HG02970 (cell line): ENCODE results near the gene SLC39A8.
"Not testable (repeated sequence)": the region's sequence is repeated elsewhere in the genome, so short reads cannot be mapped to it uniquely, and the experiment has no call there.

Experiments used
- ATAC-seq: cut with Tn5 transposase; IDR thresholded peaks from one replicate; pipeline ENCODE4 v1.9.1; 2021; ENCODE audit warnings: mild to moderate bottlenecking, moderate library complexity, moderate number of reproducible peaks; ENCODE audit not compliant: unreplicated experiment, low FRiP score

The SLC39A8 gene

GRCh38 chr4:102308032-102308799 is 37.1 kb downstream of the SLC39A8 start:
- no peak for ATAC-seq

GRCh38 chr4:102305666-102306065 is 39.6 kb downstream of the SLC39A8 start:
- ATAC-seq, result no peak

GRCh38 chr4:102302762-102303161 is 42.5 kb downstream of the SLC39A8 start:
- ATAC-seq, result no peak

GRCh38 chr4:102301167-102301566 is 44.1 kb downstream of the SLC39A8 start:
- no peak for ATAC-seq

GRCh38 chr4:102299354-102300107 is 45.8 kb downstream of the SLC39A8 start:
- no peak for ATAC-seq

- ATAC-seq, result no peak
These were observed 46.6 kb downstream of the SLC39A8 start for GRCh38 chr4:102298716-102299115.

GRCh38 chr4:102295153-102295862 is 50.0 kb downstream of the SLC39A8 start:
- no peak for ATAC-seq

GRCh38 chr4:102288497-102288896 is 56.8 kb downstream of the SLC39A8 start:
- no peak for ATAC-seq

GRCh38 chr4:102285831-102286230 is 59.5 kb downstream of the SLC39A8 start:
- ATAC-seq, result no peak

GRCh38 chr4:102281171-102281839 is 64.0 kb downstream of the SLC39A8 start:
- ATAC-seq, result no peak

- ATAC-seq, result not testable (repeated sequence)
These were observed 72.0 kb downstream of the SLC39A8 start for GRCh38 chr4:102273317-102273716.

- no peak for ATAC-seq
These were observed 73.0 kb downstream of the SLC39A8 start for GRCh38 chr4:102272318-102272717.

- ATAC-seq, result no peak
These were observed 76.9 kb downstream of the SLC39A8 start for GRCh38 chr4:102268355-102268754.

GRCh38 chr4:102263024-102263787 is 82.1 kb downstream of the SLC39A8 start:
- no peak for ATAC-seq

- no peak for ATAC-seq
These were observed 85.6 kb downstream of the SLC39A8 start for GRCh38 chr4:102259702-102260101.

- ATAC-seq, result no peak
These were observed 86.2 kb downstream of the SLC39A8 start for GRCh38 chr4:102259081-102259480.

GRCh38 chr4:102256321-102256720 is 89.0 kb downstream of the SLC39A8 start:
- ATAC-seq, result no peak

GRCh38 chr4:102253860-102254259 is 91.4 kb downstream of the SLC39A8 start:
- no peak for ATAC-seq

GRCh38 chr4:102252171-102252570 is 93.1 kb downstream of the SLC39A8 start:
- ATAC-seq, result no peak

- no peak for ATAC-seq
These were observed 94.9 kb downstream of the SLC39A8 start for GRCh38 chr4:102250341-102250740.
